B cell (primary cell): Measurements from ENCODE around the gene RICTOR. TPM values are rescaled to one million over a fixed set of nuclear protein-coding genes. Genes with fewer than 3 reads are reported as not detected.

Experiments
- ATAC-seq: fragments of 200-7000 bp; cut with Tn5 transposase; one replicate; pipeline ENCODE4 v1.10.0; 2021; ENCODE audit warnings: low read depth, mild to moderate bottlenecking, moderate number of reproducible peaks, moderate library complexity
- CTCF ChIA-PET: fragments of 350-600 bp; sonication (Branson Sonifier 250); formaldehyde crosslinking; loops from one replicate; lab custom pipeline; 2021; ENCODE audit warnings: antibody characterized with exemption, inconsistent platforms; lab: Charles Lee
- POLR2A ChIA-PET: fragments of 350-600 bp; sonication (Branson Sonifier 250); formaldehyde crosslinking; loops from one replicate; lab custom pipeline; 2021; ENCODE audit warnings: antibody characterized with exemption; lab: Charles Lee
- DNase-seq: peaks from one replicate; pipeline ENCODE4 v3.0.0; 2013
- H2AFZ ChIP-seq: 2 replicates; pipeline ENCODE4 v1.6.1; 2012; ENCODE audit warnings: mild to moderate bottlenecking, low read depth, low read length; ENCODE audit not compliant: insufficient read depth, poor library complexity, severe bottlenecking
- H3K27ac ChIP-seq, 2 donors: 1 replicate in 1 of 2; 2 replicates in 1 of 2; pipeline ENCODE4 v1.5.1; 2012 to 2013; ENCODE audit warnings: low read length in 2 of 2, mild to moderate bottlenecking in 2 of 2, moderate library complexity in 1 of 2
- H3K27me3 ChIP-seq, 4 experiments: fragments of 200-600 bp in 1 of 4; sonication (generic) in 1 of 4; replicated peaks in 1 of 4; 1 replicate in 2 of 4; 2 replicates in 2 of 4; pipeline versions ENCODE4 v1.6.1 to v1.7.0; 2013 to 2016; ENCODE audit warnings: low read length in 3 of 4, mild to moderate bottlenecking in 2 of 4, mixed read lengths in 1 of 4, moderate library complexity in 1 of 4; ENCODE audit not compliant: insufficient read depth in 4 of 4, control insufficient read depth in 3 of 4; ENCODE audit errors: control extremely low read depth in 1 of 4
- H3K36me3 ChIP-seq, 2 experiments: replicated peaks in 1 of 2; 1 replicate in 1 of 2; 2 replicates in 1 of 2; pipeline versions ENCODE4 v1.6.1 to v1.7.1; 2013; ENCODE audit warnings: low read length in 1 of 2; ENCODE audit not compliant: insufficient read depth in 2 of 2, control insufficient read depth in 1 of 2; ENCODE audit errors: control extremely low read depth in 1 of 2, extremely low read depth in 1 of 2
- H3K4me1 ChIP-seq, 2 donors: fragments of 200-600 bp in 1 of 2; sonication (generic) in 1 of 2; 1 replicate in 1 of 2; 2 replicates in 1 of 2; pipeline versions ENCODE4 v1.5.1 to v1.6.1; 2013 to 2017; ENCODE audit warnings: low read length in 2 of 2; ENCODE audit not compliant: control insufficient read depth in 2 of 2, insufficient read depth in 2 of 2
- H3K4me2 ChIP-seq: replicated peaks from 2 replicates; pipeline ENCODE3; 2012; ENCODE audit warnings: mild to moderate bottlenecking, low read depth, low read length; ENCODE audit not compliant: poor library complexity, severe bottlenecking
- H3K4me3 ChIP-seq, 5 experiments: fragments of 200-600 bp in 1 of 5; sonication (generic) in 1 of 5; 1 replicate in 3 of 5; 2 replicates in 2 of 5; pipeline versions ENCODE4 v1.5.1 to v1.7.0; 2011 to 2016; ENCODE audit warnings: low read length in 4 of 5, mild to moderate bottlenecking in 4 of 5, low read depth in 2 of 5, control low read depth in 1 of 5, moderate library complexity in 1 of 5; ENCODE audit not compliant: insufficient read depth in 1 of 5; ENCODE audit errors: control extremely low read depth in 1 of 5, extremely low read depth in 1 of 5
- H3K79me2 ChIP-seq: fragments of 200-600 bp; sonication (generic); one replicate; pipeline ENCODE4 v1.6.0; 2016; ENCODE audit warnings: low read length; ENCODE audit not compliant: control insufficient read depth, insufficient read depth
- H3K9ac ChIP-seq: fragments of 200-600 bp; sonication (generic); 2 replicates; pipeline ENCODE4 v1.6.1; 2017; ENCODE audit warnings: mild to moderate bottlenecking, low read length, moderate library complexity
- H3K9me3 ChIP-seq, 3 donors: one replicate each; pipeline versions ENCODE4 v1.6.1 to v1.7.1; 2013; ENCODE audit warnings: low read length in 2 of 3; ENCODE audit not compliant: control insufficient read depth in 2 of 3, insufficient read depth in 1 of 3; ENCODE audit errors: control extremely low read depth in 1 of 3
- H4K20me1 ChIP-seq: 2 replicates; pipeline ENCODE4 v1.6.0; 2012; ENCODE audit warnings: mild to moderate bottlenecking, low read length; ENCODE audit not compliant: insufficient read depth, control insufficient read depth, poor library complexity, severe bottlenecking
- H3K27ac Mint-ChIP-seq: one replicate; pipeline ENCODE4 v1.8.0; 2021; ENCODE audit warnings: mixed read lengths
- H3K27me3 Mint-ChIP-seq: one replicate; pipeline ENCODE4 v1.8.0; 2021; ENCODE audit warnings: mixed read lengths
- H3K4me1 Mint-ChIP-seq: one replicate; pipeline ENCODE4 v1.8.0; 2021; ENCODE audit warnings: mixed read lengths
- H3K4me3 Mint-ChIP-seq: one replicate; pipeline ENCODE4 v1.8.0; 2021; ENCODE audit warnings: mixed read lengths
- H3K9me3 Mint-ChIP-seq: one replicate; pipeline ENCODE4 v1.8.0; 2022; ENCODE audit warnings: mixed read lengths; ENCODE audit not compliant: insufficient read depth
- EZH2 ChIP-seq: IDR thresholded peaks from 2 replicates; pipeline ENCODE4 v1.6.1; 2012; ENCODE audit warnings: borderline replicate concordance, low read depth, mild to moderate bottlenecking, moderate library complexity, low read length; ENCODE audit not compliant: insufficient read depth, poor library complexity, severe bottlenecking
- WGBS: methylation state at CpG from one replicate; pipeline ENCODE4 v1.1.5; 2013; ENCODE audit warnings: missing lambda C conversion rate; ENCODE audit not compliant: insufficient coverage; 5-methylcytosine and 5-hydroxymethylcytosine counted together
- intact Hi-C: fragments of 100-400 bp; cut with micrococcal nuclease; formaldehyde crosslinking; loops from one replicate; pipeline ENCODE4 v1.10.0; 2022
- polyA plus RNA-seq: library from polyadenylated mRNA; depleted of rRNA; stranded (reverse); fragments of >200 nt; gene quantifications from 2 replicates; pipeline ENCODE4 v1.2.3, GENCODE V29; 2012
- total RNA-seq, 2 donors: library from RNA; stranded (reverse); fragments of 120-200 nt in 1 of 2; gene quantifications; 1 replicate in 1 of 2; 2 replicates in 1 of 2; pipeline versions ENCODE4 v1.2.3 to v1.2.4, GENCODE V29; 2013 to 2022
- TF ChIP-seq, protein P1 (sequence below): fragments of 200-600 bp; IDR thresholded peaks from one replicate; pipeline ENCODE4 v1.8.0; 2022; ENCODE audit warnings: antibody characterized with exemption, mild to moderate bottlenecking

RICTOR gene
- total and polyA plus RNA-seq, 2 donors (not counting 1 experiment from before 2014, with no cell fraction given): 15.4 to 84.3 TPM

DNA sequence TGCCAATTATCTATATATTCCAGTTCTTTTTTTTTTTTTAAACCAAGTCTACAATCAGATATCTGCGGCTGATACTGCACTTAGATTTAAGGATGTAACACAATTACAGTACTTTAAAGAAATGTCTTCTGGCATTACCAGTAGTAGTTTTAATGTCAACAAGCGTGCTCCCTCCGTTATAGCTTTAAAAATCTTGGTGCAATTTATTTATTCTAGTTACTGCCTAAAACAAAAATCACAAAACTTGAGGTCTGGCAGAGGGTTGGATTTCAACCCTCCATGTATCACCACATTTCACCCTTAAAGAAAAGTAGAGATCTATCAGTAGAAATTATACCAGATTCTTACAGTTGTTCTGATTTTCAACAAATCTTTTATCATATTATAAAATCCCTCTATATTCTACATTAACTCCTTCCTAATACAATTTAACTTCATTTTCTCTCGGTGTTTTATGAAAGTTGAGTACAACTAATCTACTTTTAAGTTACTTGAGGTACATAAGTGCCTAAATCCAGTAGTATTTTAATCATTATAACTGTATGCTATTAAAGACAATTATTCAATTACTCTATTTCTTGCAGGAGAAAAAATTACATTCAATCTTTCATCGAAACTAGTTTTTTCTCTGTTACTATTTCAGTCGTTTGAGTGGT is 2.0 kb upstream of the RICTOR start:
- Histone ChIP-seq H3K4me1 (peaks cover 22 to 36% of the 10 kb centered on the region in 2 donors), H3K27me3 (no peaks in the 10 kb centered on the region), H3K4me3 (peak overlapping the region in 1 of 5 experiments; percentile 25), H3K79me2 (peaks cover 53% of the 10 kb centered on the region), H3K9me3 (no peaks in the 10 kb centered on the region), H3K9ac (peak overlapping the region; percentile 19), H3K27ac (peak overlapping the region; percentile 17 to 49), H4K20me1 (peaks cover 9% of the 10 kb centered on the region), H3K36me3 (no peaks in the 10 kb centered on the region), H3K4me2 (peak overlapping the region; percentile 57), H2AFZ (no peak overlapping the region)
- Mint-ChIP-seq H3K4me3 (peak overlapping the region; percentile 66), H3K9me3 (no peaks in the 10 kb centered on the region), H3K27me3 (peaks cover 3% of the 10 kb centered on the region), H3K4me1 (peaks cover 49% of the 10 kb centered on the region), H3K27ac (peak overlapping the region; percentile 76)
- POLR2A ChIA-PET: interaction anchor here (0.7 kb wide), 1 partner anchor 1613 kb away, joined by 3 read pairs; no protein-coding TSS in a partner anchor
- no CpG with 5 or more reads among the region's 6 CpGs for WGBS
- DNase-seq (no peak), ATAC-seq (no peak)
- CTCF ChIA-PET: interaction anchor here (0.7 kb wide), 1 partner anchor 19 kb away, joined by 4 read pairs; no protein-coding TSS in a partner anchor
- TF ChIP-seq, protein P1, sequence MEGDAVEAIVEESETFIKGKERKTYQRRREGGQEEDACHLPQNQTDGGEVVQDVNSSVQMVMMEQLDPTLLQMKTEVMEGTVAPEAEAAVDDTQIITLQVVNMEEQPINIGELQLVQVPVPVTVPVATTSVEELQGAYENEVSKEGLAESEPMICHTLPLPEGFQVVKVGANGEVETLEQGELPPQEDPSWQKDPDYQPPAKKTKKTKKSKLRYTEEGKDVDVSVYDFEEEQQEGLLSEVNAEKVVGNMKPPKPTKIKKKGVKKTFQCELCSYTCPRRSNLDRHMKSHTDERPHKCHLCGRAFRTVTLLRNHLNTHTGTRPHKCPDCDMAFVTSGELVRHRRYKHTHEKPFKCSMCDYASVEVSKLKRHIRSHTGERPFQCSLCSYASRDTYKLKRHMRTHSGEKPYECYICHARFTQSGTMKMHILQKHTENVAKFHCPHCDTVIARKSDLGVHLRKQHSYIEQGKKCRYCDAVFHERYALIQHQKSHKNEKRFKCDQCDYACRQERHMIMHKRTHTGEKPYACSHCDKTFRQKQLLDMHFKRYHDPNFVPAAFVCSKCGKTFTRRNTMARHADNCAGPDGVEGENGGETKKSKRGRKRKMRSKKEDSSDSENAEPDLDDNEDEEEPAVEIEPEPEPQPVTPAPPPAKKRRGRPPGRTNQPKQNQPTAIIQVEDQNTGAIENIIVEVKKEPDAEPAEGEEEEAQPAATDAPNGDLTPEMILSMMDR: no peak
- no peak for TF ChIP-seq EZH2
- intact Hi-C loops: loop anchor here (2.0 to 10.0 kb wide), 4 partner anchors 34 to 1759 kb away; partner anchors contain the start of genes NUP155, RPL37 and WDR70

DNA sequence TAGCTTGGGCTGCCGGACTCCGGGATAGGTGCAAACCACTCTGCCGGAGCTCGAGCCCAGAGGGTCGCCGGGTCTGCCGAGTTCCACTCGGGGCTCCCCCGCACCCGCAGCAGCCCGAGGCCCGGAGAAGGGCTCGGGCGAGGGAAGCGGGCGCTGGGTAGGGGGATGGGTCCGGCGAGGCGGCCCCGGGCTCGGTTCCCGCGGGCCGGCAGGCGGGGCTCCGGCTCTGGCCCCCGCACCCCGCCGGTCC is 507 bp downstream of the RICTOR start:
- Mint-ChIP-seq H3K27ac (peak overlapping the region; percentile 90), H3K4me3 (peak overlapping the region; percentile 99), H3K9me3 (no peaks in the 10 kb centered on the region), H3K4me1 (peaks cover 56% of the 10 kb centered on the region), H3K27me3 (no peaks in the 10 kb centered on the region)
- intact Hi-C loops: loop anchor here (1.0 to 10.0 kb wide), 5 partner anchors 15 to 1725 kb away; partner anchors contain the start of genes NUP155, PRKAA1, TTC33 and WDR70
- no peaks in the 10 kb centered on the region for H3K9me3 ChIP-seq
- H3K4me3 ChIP-seq: peak overlapping the region; percentile 75 to 95 (median 82)
- POLR2A ChIA-PET: no interaction called here
- DNase-seq (no peak), ATAC-seq (peak; percentile 35)
- peaks cover 3 to 10% of the 10 kb centered on the region in 2 experiments for H3K36me3 ChIP-seq
- TF ChIP-seq EZH2: no peak
- TF ChIP-seq, protein P1: no peak
- H3K27me3 ChIP-seq: no peaks in the 10 kb centered on the region
- H2AFZ ChIP-seq: peak overlapping the region; percentile 93
- peak overlapping the region; percentile 86 for H3K9ac ChIP-seq
- H3K4me1 ChIP-seq: peaks cover 22 to 39% of the 10 kb centered on the region in 2 donors
- H3K4me2 ChIP-seq: peak overlapping the region; percentile 74
- CTCF ChIA-PET: no interaction called here
- H4K20me1 ChIP-seq: peaks cover 9% of the 10 kb centered on the region
- WGBS: under 1% methylated on average over 29 of the region's 29 CpGs
- H3K79me2 ChIP-seq: peaks cover 70% of the 10 kb centered on the region
- H3K27ac ChIP-seq: peak overlapping the region; percentile 88 to 96
